Nephron (organoid): ENCODE results near the gene P2RX7.
A peak's percentile ranks its signal among the peaks of the same experiment; 100 is the strongest.

Experiments used
- H3K27ac Mint-ChIP-seq, 3 experiments: 2 replicates each; pipeline ENCODE4 v1.8.0; 2020; ENCODE audit warnings: mixed read lengths in 3 of 3, mild to moderate bottlenecking in 2 of 3, moderate library complexity in 1 of 3
- H3K27me3 Mint-ChIP-seq: 2 replicates; pipeline ENCODE4 v1.8.0; 2021; ENCODE audit warnings: low read depth, mild to moderate bottlenecking, moderate library complexity, mixed read lengths
- H3K36me3 Mint-ChIP-seq: 2 replicates; pipeline ENCODE4 v1.8.0; 2020; ENCODE audit warnings: low read depth, mixed read lengths
- H3K4me1 Mint-ChIP-seq: 2 replicates; pipeline ENCODE4 v1.8.0; 2020; ENCODE audit warnings: mixed read lengths
- H3K4me3 Mint-ChIP-seq, 3 experiments: 2 replicates each; pipeline ENCODE4 v1.8.0; 2020; ENCODE audit warnings: mild to moderate bottlenecking in 3 of 3, mixed read lengths in 3 of 3, moderate library complexity in 2 of 3
- H3K9me3 Mint-ChIP-seq: 2 replicates; pipeline ENCODE4 v1.8.0; 2020; ENCODE audit warnings: mixed read lengths
- TF ChIP-seq, protein P1 (sequence below), 3 experiments: fragments of 200-600 bp; sonication (generic); IDR thresholded peaks; one replicate each; pipeline ENCODE4 v1.5.0; 2021; ENCODE audit warnings: antibody characterized with exemption in 3 of 3; ENCODE audit not compliant: unreplicated experiment in 3 of 3

The P2RX7 gene

DNA sequence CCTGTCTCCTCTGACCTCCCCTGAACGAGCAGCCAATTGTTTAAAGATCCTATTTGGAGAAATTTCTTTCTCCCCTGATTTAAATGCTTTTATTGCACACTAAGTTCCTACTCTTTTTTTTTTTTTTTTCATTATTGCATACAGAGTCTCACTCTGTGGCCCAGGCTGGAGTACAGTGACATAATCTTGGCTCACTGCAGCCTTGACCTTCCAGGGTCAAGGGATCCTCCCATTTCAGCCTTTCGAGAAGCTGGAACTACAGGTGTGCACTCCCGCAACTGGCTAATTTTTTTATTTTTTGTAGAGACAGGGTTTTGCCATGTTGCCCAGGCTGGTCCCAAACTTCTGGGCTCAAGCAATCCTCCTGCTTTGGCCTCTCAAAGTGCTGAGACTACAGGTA lies 5.2 kb upstream of the P2RX7 start:
- H3K36me3 Mint-ChIP-seq = no peaks in the 10 kb centered on the region
- H3K27me3 Mint-ChIP-seq = peaks cover 12% of the 10 kb centered on the region
- H3K4me1 Mint-ChIP-seq = peaks cover 7% of the 10 kb centered on the region
- no peaks in the 10 kb centered on the region for H3K9me3 Mint-ChIP-seq
- no peak overlapping the region for H3K4me3 Mint-ChIP-seq
- TF ChIP-seq, protein P1, sequence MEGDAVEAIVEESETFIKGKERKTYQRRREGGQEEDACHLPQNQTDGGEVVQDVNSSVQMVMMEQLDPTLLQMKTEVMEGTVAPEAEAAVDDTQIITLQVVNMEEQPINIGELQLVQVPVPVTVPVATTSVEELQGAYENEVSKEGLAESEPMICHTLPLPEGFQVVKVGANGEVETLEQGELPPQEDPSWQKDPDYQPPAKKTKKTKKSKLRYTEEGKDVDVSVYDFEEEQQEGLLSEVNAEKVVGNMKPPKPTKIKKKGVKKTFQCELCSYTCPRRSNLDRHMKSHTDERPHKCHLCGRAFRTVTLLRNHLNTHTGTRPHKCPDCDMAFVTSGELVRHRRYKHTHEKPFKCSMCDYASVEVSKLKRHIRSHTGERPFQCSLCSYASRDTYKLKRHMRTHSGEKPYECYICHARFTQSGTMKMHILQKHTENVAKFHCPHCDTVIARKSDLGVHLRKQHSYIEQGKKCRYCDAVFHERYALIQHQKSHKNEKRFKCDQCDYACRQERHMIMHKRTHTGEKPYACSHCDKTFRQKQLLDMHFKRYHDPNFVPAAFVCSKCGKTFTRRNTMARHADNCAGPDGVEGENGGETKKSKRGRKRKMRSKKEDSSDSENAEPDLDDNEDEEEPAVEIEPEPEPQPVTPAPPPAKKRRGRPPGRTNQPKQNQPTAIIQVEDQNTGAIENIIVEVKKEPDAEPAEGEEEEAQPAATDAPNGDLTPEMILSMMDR (IDR thresholded peaks at IDR 0.05; ENCODE audit: unreplicated experiment in 3 of 3) = no peak
- H3K27ac Mint-ChIP-seq = peak overlapping the region in 1 of 3 experiments; percentile 55

DNA sequence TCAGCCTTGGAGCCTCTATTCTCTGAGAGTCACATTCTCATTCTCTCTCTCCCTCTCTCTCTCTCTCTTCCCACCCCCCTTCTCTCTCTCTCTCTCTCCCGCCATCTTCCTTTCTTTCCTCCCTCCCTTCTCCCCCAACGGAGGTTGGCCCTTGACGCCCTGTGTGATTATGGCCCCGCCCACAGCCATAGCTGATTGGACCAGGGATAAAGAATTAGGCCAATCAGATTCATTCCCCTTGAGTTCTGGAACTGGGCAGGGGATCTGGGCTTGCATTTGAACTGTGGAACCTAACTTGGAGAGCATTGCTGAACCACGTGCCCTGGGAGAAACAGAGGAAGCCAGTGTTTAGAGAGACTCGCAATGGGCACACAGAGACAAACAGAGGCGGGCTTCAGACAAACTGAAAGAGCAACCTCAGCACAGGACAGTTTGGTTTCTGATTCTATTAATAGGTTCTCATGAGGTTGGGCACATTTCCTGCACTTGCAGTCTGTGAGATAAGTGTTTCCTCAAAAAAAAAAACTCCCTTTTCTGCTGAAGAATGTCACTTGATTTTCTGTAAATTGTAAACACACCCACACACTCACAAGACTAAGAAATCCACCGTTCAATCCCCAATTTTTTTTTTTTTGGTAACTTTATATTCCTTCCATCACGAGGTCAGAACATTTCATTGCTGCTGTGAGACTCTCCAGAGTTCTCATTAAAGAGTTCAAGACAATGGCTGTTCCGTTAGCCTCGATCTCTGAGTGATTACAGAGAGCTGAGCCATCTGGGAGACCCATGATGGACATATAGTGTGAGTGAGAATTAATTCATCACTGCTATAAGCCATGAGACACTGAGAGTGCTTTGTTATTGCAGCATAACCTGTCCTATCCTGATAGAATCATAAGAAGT lies 3.5 kb upstream of the P2RX7 start:
- Mint-ChIP-seq H3K27ac (no peak overlapping the region), H3K9me3 (no peaks in the 10 kb centered on the region), H3K4me3 (no peak overlapping the region), H3K4me1 (peaks cover 15% of the 10 kb centered on the region), H3K27me3 (peaks cover 9% of the 10 kb centered on the region), H3K36me3 (no peaks in the 10 kb centered on the region)
- TF ChIP-seq, protein P1 (IDR thresholded peaks at IDR 0.05; ENCODE audit: unreplicated experiment in 3 of 3) = no peak

DNA sequence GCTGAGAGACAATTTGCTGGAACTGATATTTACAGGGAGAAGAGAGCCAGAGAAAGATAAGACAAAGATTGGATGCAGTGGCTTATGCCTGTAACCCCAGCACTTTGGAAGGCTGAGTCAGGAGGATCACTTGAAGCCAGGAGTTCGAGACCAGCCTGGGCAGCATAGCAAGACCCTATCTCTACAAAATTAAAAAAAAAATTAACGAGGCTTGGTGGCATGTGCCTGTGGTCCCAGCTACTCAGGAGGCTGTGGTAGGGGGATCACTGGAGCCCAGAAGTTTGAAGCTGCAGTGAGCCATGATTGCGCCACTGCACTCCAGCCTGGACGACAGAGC lies 2.9 kb upstream of the P2RX7 start:
- Mint-ChIP-seq H3K27ac (no peak overlapping the region), H3K27me3 (peaks cover 11% of the 10 kb centered on the region), H3K36me3 (no peaks in the 10 kb centered on the region), H3K9me3 (no peaks in the 10 kb centered on the region), H3K4me1 (peaks cover 15% of the 10 kb centered on the region), H3K4me3 (no peak overlapping the region)
- TF ChIP-seq, protein P1 (IDR thresholded peaks at IDR 0.05; ENCODE audit: unreplicated experiment in 3 of 3) = no peak

DNA sequence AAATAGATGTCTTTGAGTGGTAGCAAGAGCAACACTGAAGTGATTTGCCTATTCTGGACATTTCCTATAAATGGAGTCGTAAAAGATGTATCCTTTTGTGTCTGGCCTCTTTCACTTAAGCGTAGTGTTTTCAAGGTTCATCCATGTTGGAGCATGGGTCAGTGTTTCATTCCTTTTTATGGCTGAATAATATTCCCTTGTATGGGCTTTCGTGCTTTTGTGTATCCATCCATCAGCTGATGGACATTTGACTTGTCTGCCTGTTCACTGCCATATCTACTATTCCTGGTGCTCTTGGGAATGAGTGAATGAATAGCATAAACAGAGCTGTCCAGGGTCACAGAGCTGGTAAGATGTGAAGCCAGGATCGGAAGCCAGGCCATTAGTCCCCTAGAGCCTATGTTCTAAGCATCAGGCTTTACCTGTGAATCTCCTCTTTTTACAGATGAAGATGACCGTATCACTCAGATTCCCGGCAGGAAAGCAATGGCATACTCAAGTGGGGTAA lies 1.8 kb upstream of the P2RX7 start:
- H3K27ac Mint-ChIP-seq = no peak overlapping the region
- no peaks in the 10 kb centered on the region for H3K36me3 Mint-ChIP-seq
- peaks cover 10% of the 10 kb centered on the region for H3K27me3 Mint-ChIP-seq
- no peaks in the 10 kb centered on the region for H3K9me3 Mint-ChIP-seq
- H3K4me1 Mint-ChIP-seq = peaks cover 15% of the 10 kb centered on the region
- no peak overlapping the region for H3K4me3 Mint-ChIP-seq
- TF ChIP-seq, protein P1 (IDR thresholded peaks at IDR 0.05; ENCODE audit: unreplicated experiment in 3 of 3) = no peak

DNA sequence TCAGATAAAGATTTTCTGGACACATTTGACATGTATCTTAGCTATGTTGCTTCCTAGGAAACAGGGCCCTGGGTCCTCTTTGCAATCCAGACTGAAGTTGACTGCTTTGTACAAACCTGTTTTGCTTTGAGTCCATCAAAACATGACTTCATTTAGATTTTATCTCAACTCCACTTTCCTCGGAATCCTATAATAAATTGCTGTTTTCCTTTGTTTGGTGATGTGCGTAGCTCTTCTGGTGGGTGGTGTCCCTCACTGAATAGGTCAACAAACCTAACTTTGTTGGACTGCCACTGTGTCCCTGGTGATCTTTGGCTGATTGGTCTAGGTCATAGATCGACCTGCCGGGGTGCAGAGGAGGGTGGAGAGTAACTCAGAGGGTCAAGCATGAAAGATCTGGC lies 735 bp upstream of the P2RX7 start:
- Mint-ChIP-seq H3K9me3 (no peaks in the 10 kb centered on the region), H3K4me1 (peaks cover 15% of the 10 kb centered on the region), H3K4me3 (peak overlapping the region in 1 of 3 experiments; percentile 12), H3K27me3 (peaks cover 10% of the 10 kb centered on the region), H3K27ac (no peak overlapping the region), H3K36me3 (no peaks in the 10 kb centered on the region)
- TF ChIP-seq, protein P1 (IDR thresholded peaks at IDR 0.05; ENCODE audit: unreplicated experiment in 3 of 3) = no peak

DNA sequence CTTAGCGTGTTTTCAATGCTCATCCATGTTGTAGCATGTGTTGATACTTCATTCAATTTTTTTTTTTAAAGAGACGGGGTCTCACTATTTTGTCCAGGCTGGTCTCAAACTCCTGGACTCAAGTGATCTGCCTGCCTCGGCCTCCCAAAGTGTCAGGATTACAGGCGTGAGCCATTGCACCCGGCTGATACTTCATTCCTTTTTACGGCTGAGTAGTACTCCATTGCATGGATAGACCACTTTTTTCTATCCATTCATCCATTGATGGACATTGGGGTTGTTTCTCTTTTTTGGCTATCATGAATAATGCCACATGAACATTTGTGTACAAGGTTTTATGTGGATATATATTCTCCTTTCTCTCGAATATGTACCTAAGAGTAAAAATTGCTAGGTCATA lies 1.2 kb downstream of the P2RX7 start:
- Mint-ChIP-seq H3K4me3 (peak overlapping the region in 1 of 3 experiments; percentile 23), H3K4me1 (peaks cover 15% of the 10 kb centered on the region), H3K9me3 (no peaks in the 10 kb centered on the region), H3K36me3 (no peaks in the 10 kb centered on the region), H3K27ac (no peak overlapping the region), H3K27me3 (peaks cover 10% of the 10 kb centered on the region)
- TF ChIP-seq, protein P1 (IDR thresholded peaks at IDR 0.05; ENCODE audit: unreplicated experiment in 3 of 3) = no peak
